Astrocyte (in vitro differentiated cells and primary cell): ENCODE data around the gene ADRA2B. TPM values are rescaled to one million over a fixed set of nuclear protein-coding genes. Genes with fewer than 3 reads are reported as not detected.
"Not testable (repeated sequence)": the region's sequence is repeated elsewhere in the genome, so short reads cannot be mapped to it uniquely, and the experiment has no call there.

ENCODE experiments used
- DNase-seq: peaks from one replicate; pipeline ENCODE4 v3.0.0-alpha.2; 2010; ENCODE audit warnings: low read depth
- FAIRE-seq: peaks from 2 replicates; lab custom pipeline; 2011; peaks lifted over from hg19 to GRCh38; lab: Jason Lieb, UNC
- H2AFZ ChIP-seq: 2 replicates; pipeline ENCODE4 v1.6.0; 2012; ENCODE audit warnings: low read depth, low read length, inconsistent platforms
- H3K27ac ChIP-seq: 2 replicates; pipeline ENCODE4 v1.5.1; 2011; ENCODE audit warnings: low read depth, low read length, inconsistent platforms
- H3K27me3 ChIP-seq: 2 replicates; pipeline ENCODE4 v1.6.0; 2011; ENCODE audit warnings: low read length, inconsistent platforms; ENCODE audit not compliant: insufficient read depth
- H3K36me3 ChIP-seq: 2 replicates; pipeline ENCODE4 v1.5.1; 2011; ENCODE audit warnings: low read length, inconsistent platforms; ENCODE audit not compliant: insufficient read depth
- H3K4me1 ChIP-seq: 2 replicates; pipeline ENCODE4 v1.5.1; 2011; ENCODE audit warnings: low read length, inconsistent platforms; ENCODE audit not compliant: insufficient read depth
- H3K4me2 ChIP-seq: 2 replicates; pipeline ENCODE4 v1.6.0; 2012; ENCODE audit warnings: low read length, inconsistent platforms
- H3K4me3 ChIP-seq: 2 replicates; pipeline ENCODE4 v1.5.1; 2011; ENCODE audit warnings: low read depth, mild to moderate bottlenecking, low read length, inconsistent platforms; ENCODE audit not compliant: insufficient read depth
- H3K79me2 ChIP-seq: 2 replicates; pipeline ENCODE4 v1.6.0; 2012; ENCODE audit warnings: mild to moderate bottlenecking, low read length, inconsistent platforms; ENCODE audit not compliant: insufficient read depth
- H3K9ac ChIP-seq: 2 replicates; pipeline ENCODE4 v1.6.0; 2012; ENCODE audit warnings: mild to moderate bottlenecking, low read length, inconsistent platforms
- H3K9me3 ChIP-seq: 2 replicates; pipeline ENCODE4 v1.5.1; 2012; ENCODE audit warnings: low read depth, mild to moderate bottlenecking, low read length, inconsistent platforms; ENCODE audit not compliant: insufficient read depth
- H4K20me1 ChIP-seq: 2 replicates; pipeline ENCODE4 v1.6.0; 2012; ENCODE audit warnings: low read length, inconsistent platforms; ENCODE audit not compliant: insufficient read depth
- H3K27ac Mint-ChIP-seq: one replicate; pipeline ENCODE4 v1.8.0; 2021; ENCODE audit warnings: mild to moderate bottlenecking, mixed read lengths; ENCODE audit not compliant: unreplicated experiment
- H3K27me3 Mint-ChIP-seq: one replicate; pipeline ENCODE4 v1.8.0; 2021; ENCODE audit warnings: low read depth, mixed read lengths; ENCODE audit not compliant: unreplicated experiment
- H3K36me3 Mint-ChIP-seq: one replicate; pipeline ENCODE4 v1.8.0; 2021; ENCODE audit warnings: low read depth, mixed read lengths; ENCODE audit not compliant: unreplicated experiment
- H3K4me1 Mint-ChIP-seq: one replicate; pipeline ENCODE4 v1.8.0; 2021; ENCODE audit warnings: low read depth, mixed read lengths; ENCODE audit not compliant: unreplicated experiment
- H3K4me3 Mint-ChIP-seq: one replicate; pipeline ENCODE4 v1.8.0; 2021; ENCODE audit warnings: mild to moderate bottlenecking, moderate library complexity, mixed read lengths; ENCODE audit not compliant: unreplicated experiment
- H3K9me3 Mint-ChIP-seq: one replicate; pipeline ENCODE4 v1.8.0; 2021; ENCODE audit warnings: mild to moderate bottlenecking, mixed read lengths; ENCODE audit not compliant: unreplicated experiment
- EZH2 ChIP-seq: IDR thresholded peaks from 2 replicates; pipeline ENCODE4 v1.6.1; 2012; ENCODE audit warnings: mild to moderate bottlenecking, low read length, inconsistent platforms; ENCODE audit not compliant: insufficient read depth
- total RNA-seq: library from RNA; stranded (reverse); gene quantifications from 2 replicates; pipeline ENCODE4 v1.2.1, GENCODE V29; 2021
- TF ChIP-seq, protein P1 (sequence below): IDR thresholded peaks from 2 replicates; pipeline ENCODE4 v1.5.1; 2011; ENCODE audit warnings: low read depth, mild to moderate bottlenecking, inconsistent platforms, low read length, moderate library complexity; ENCODE audit not compliant: insufficient read depth

Gene ADRA2B
- total RNA-seq, 1 donor from 2014 or later: not detected

DNA sequence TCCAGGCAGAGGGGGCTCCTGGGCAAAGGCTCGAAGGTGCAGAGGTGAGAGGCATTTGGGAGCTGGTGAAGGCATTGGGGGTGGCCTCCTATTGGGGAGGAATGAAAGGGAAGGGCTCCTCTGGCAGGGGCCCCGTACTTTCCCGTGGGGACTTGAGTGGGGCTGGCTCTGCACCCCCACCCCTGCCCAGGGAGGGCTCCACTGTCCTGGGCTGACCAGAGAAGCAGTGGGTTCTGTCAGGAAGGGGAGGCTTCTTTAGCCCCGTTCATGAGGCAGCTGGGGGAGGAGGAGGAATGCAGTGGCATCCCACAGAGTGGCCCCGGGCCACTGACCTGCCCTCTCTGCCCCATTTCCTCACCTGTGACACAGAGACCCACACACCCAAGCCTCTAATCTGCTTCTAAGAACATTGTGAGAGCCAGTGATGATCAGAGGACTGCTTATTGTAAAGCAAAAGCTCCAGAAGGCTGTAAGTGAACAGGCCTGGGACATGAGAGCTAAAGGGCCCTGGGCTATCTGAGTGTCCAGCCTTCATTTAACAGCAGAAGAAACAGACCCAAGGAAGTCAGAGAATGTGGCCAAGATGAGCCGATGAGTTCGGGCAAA is 43.1 kb downstream of the ADRA2B start:
- TF ChIP-seq, protein P1, sequence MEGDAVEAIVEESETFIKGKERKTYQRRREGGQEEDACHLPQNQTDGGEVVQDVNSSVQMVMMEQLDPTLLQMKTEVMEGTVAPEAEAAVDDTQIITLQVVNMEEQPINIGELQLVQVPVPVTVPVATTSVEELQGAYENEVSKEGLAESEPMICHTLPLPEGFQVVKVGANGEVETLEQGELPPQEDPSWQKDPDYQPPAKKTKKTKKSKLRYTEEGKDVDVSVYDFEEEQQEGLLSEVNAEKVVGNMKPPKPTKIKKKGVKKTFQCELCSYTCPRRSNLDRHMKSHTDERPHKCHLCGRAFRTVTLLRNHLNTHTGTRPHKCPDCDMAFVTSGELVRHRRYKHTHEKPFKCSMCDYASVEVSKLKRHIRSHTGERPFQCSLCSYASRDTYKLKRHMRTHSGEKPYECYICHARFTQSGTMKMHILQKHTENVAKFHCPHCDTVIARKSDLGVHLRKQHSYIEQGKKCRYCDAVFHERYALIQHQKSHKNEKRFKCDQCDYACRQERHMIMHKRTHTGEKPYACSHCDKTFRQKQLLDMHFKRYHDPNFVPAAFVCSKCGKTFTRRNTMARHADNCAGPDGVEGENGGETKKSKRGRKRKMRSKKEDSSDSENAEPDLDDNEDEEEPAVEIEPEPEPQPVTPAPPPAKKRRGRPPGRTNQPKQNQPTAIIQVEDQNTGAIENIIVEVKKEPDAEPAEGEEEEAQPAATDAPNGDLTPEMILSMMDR: no peak
- TF ChIP-seq EZH2: no peak
- Mint-ChIP-seq H3K4me1 (peaks cover 2% of the 10 kb centered on the region), H3K9me3 (peaks cover 10% of the 10 kb centered on the region), H3K27ac (no peak overlapping the region), H3K36me3 (peaks cover 4% of the 10 kb centered on the region), H3K4me3 (no peak overlapping the region), H3K27me3 (peaks cover 18% of the 10 kb centered on the region)
- Histone ChIP-seq H3K36me3 (no peaks in the 10 kb centered on the region), H3K27ac (no peak overlapping the region), H3K9me3 (no peaks in the 10 kb centered on the region), H4K20me1 (no peaks in the 10 kb centered on the region), H3K79me2 (no peaks in the 10 kb centered on the region), H3K27me3 (peaks cover 9% of the 10 kb centered on the region), H3K4me3 (no peak overlapping the region), H3K4me2 (no peak overlapping the region), H2AFZ (no peak overlapping the region), H3K9ac (no peak overlapping the region), H3K4me1 (no peaks in the 10 kb centered on the region)
- DNase-seq (no peak), FAIRE-seq (no peak)

DNA sequence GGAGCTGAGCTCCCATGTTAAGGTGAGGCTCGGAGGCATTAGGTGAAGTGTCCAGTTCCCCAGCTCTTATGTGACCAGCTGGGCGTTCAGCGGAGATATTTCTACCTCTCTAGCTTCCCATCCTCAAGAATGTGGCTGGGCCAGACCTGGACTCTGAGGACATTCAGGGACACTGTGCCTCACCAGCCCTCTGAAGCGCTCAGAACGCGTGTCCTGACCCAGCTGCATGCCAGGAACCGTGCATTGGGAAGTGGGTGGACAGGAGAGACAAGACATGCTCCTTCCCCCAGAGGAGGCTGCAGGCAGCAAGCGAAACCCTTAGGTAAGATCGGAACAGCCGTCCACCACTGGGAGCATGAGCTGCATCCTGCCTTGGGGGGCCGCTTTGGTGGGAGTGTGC is 43.6 kb downstream of the ADRA2B start:
- FAIRE-seq: no peak
- no peak for DNase-seq
- Histone ChIP-seq H2AFZ (no peak overlapping the region), H3K4me1 (no peaks in the 10 kb centered on the region), H3K9ac (no peak overlapping the region), H3K36me3 (no peaks in the 10 kb centered on the region), H3K4me3 (no peak overlapping the region), H3K4me2 (no peak overlapping the region), H3K27ac (no peak overlapping the region), H3K79me2 (no peaks in the 10 kb centered on the region), H3K9me3 (no peaks in the 10 kb centered on the region), H3K27me3 (peaks cover 8% of the 10 kb centered on the region), H4K20me1 (no peaks in the 10 kb centered on the region)
- Mint-ChIP-seq H3K27ac (no peak overlapping the region), H3K4me3 (no peak overlapping the region), H3K27me3 (peaks cover 20% of the 10 kb centered on the region), H3K4me1 (peaks cover 2% of the 10 kb centered on the region), H3K9me3 (peaks cover 10% of the 10 kb centered on the region), H3K36me3 (peaks cover 4% of the 10 kb centered on the region)
- TF ChIP-seq EZH2: no peak
- TF ChIP-seq, protein P1: no peak

DNA sequence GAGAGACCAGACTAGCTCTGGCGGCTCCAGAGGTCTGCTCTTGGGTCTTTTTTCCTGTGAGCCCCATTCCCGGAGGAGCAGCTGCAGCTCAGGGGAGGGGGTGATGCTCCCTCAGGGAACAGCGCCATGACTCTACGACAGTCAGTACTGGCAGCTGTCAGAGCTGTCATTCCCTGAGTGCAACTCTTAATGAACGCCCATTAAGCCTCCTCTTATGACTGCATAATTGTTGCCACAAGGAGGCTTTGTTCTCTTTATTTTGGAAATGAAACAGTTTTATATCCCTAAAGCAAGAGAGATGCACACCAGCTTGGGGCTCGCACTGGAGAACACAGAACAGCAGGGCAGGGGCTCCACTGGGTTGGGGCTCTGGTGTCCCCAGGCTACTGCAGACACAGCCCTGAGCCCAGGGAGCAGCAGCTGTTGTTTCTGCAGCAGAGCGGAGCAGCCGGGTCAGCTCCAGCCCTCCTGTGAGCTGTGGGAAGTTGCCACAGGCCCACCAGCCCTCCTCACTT is 44.3 kb downstream of the ADRA2B start:
- not testable (repeated sequence) for H3K9me3 Mint-ChIP-seq, H3K4me3 ChIP-seq, H3K4me1 Mint-ChIP-seq, DNase-seq, H3K36me3 ChIP-seq, FAIRE-seq, H3K4me1 ChIP-seq, H3K9ac ChIP-seq, H3K36me3 Mint-ChIP-seq, H3K79me2 ChIP-seq, H3K9me3 ChIP-seq, H3K27ac ChIP-seq, H2AFZ ChIP-seq, H3K27me3 ChIP-seq, H3K4me3 Mint-ChIP-seq, H3K4me2 ChIP-seq, H3K27ac Mint-ChIP-seq, H4K20me1 ChIP-seq
- H3K27me3 Mint-ChIP-seq: peaks cover 24% of the 10 kb centered on the region

DNA sequence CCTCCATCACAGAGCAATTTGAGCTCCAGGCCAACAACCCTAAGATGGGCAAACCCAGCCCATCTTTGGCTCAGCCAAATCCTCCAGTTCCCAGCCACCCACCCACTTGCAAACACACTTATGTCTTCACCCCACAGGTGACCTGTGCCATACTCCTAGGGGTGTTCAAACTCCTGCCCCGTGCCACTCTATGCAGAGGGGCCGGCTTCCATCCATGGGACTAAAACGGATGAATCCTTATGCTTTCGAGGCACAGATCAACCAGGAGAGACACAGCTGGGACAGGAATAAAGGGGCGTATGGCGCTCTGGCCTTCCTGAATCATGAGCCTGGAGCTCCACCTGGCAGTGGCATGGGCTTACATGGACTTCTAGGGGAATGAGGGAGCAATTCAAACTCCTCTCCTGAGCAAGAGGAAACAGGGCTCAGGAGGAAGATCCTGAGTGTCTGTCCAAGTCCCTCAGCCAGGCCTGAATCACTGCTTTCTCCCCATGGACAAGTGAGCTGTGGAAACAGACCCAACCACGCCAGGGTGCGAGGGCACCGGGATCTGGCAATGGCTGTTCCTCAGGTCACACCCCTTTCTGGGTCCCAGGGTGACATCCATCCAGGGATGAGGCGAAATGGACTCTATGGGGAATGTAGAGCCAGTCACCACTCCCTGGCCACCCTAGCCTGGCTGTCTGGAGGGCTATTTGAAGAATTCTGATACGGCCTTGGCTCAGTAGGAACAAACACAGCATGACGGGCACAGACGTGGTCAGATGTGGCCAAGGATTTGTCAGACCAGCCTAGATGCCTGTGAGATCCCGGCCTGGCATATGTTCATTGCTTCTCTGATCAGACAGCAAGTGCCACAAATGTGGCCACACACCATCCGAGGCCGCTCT is 45.0 kb downstream of the ADRA2B start:
- not testable (repeated sequence) for H3K4me2 ChIP-seq, H4K20me1 ChIP-seq, H2AFZ ChIP-seq, H3K4me1 ChIP-seq, H3K9me3 Mint-ChIP-seq, H3K36me3 ChIP-seq, DNase-seq, H3K27ac ChIP-seq, H3K27ac Mint-ChIP-seq, H3K4me3 Mint-ChIP-seq, H3K4me1 Mint-ChIP-seq, H3K27me3 ChIP-seq, H3K9ac ChIP-seq, H3K79me2 ChIP-seq, FAIRE-seq, H3K36me3 Mint-ChIP-seq, H3K4me3 ChIP-seq, H3K9me3 ChIP-seq
- H3K27me3 Mint-ChIP-seq: peaks cover 26% of the 10 kb centered on the region
